RPMI7951 (cell line): ENCODE results near the gene AAMP. TPM values are rescaled to one million over a fixed set of nuclear protein-coding genes. Genes with fewer than 3 reads are reported as not detected.

Experiments
- DNase-seq: peaks from one replicate; pipeline ENCODE4 v3.0.0-alpha.2; 2012; ENCODE audit warnings: low read depth
- total RNA-seq: library from RNA; depleted of rRNA; stranded (reverse); fragments of >200 nt; shearing (Covaris generic); gene quantifications from 2 replicates; pipeline ENCODE4 v1.2.3, GENCODE V29; 2014; rRNA removed

Gene AAMP
- total RNA-seq, 1 experiment from 2014 or later, result 126 TPM

GRCh38 chr2:218223046-218223445 is 46.9 kb downstream of the AAMP start:
- no peak for DNase-seq

GRCh38 chr2:218221000-218221399 is 48.9 kb downstream of the AAMP start:
- no peak for DNase-seq

GRCh38 chr2:218219934-218220333 is 50.0 kb downstream of the AAMP start:
- DNase-seq, result no peak

GRCh38 chr2:218218268-218219185 is 51.4 kb downstream of the AAMP start:
- DNase-seq, result no peak

GRCh38 chr2:218217360-218218267 is 52.3 kb downstream of the AAMP start:
- DNase-seq, result peak; percentile 60

- DNase-seq, result peak; percentile 95
Measured at GRCh38 chr2:218216674-218217359, 53.1 kb downstream of the AAMP start, which contains the start of gene ARPC2. Gene ARPC2 (plus strand): TSS chr2:218217189. CDS start chr2:218217471, 282 bp downstream.

GRCh38 chr2:218216336-218216673 is 53.6 kb downstream of the AAMP start:
- peak; percentile 30 for DNase-seq

Other genes starting within 250 kb of the AAMP start
- gene RUFY4, start 200.9 kb downstream of the AAMP start, total RNA-seq, result not detected in 2 replicates
- not detected in 2 replicates for gene CXCR2, start 144.1 kb downstream of the AAMP start, total RNA-seq
- not detected in 2 replicates for gene CXCR1, start 103.2 kb downstream of the AAMP start, total RNA-seq
- 600 and 648 TPM in 2 replicates for gene ARPC2, start 52.9 kb downstream of the AAMP start, total RNA-seq
- gene GPBAR1, start 9.1 kb downstream of the AAMP start, total RNA-seq, result 0.12 TPM in 1 of 2 replicates, not detected in the other
- gene PNKD, start 382 bp upstream of the AAMP start, total RNA-seq, result 85.5 and 98.8 TPM in 2 replicates
- gene TMBIM1, start 22.4 kb upstream of the AAMP start, total RNA-seq, result 151 and 154 TPM in 2 replicates
- gene CATIP, start 86.7 kb upstream of the AAMP start, total RNA-seq, result not detected in 2 replicates
- under 0.01 and 0.10 TPM in 2 replicates for gene SLC11A1, start 112.1 kb upstream of the AAMP start, total RNA-seq
- 62.4 and 87.2 TPM in 2 replicates for gene CTDSP1, start 129.7 kb upstream of the AAMP start, total RNA-seq
- not detected in 2 replicates for gene VIL1, start 149.0 kb upstream of the AAMP start, total RNA-seq